Activated naive CD4-positive, alpha-beta T cell treated with anti-CD3 and anti-CD28 coated beads for 36 hours (primary cell): Measurements from ENCODE around the gene TPRG1. TPM values are rescaled to one million over a fixed set of nuclear protein-coding genes. Genes with fewer than 3 reads are reported as not detected.
A peak's percentile ranks its signal among the peaks of the same experiment; 100 is the strongest.
"Not testable (repeated sequence)": the region's sequence is repeated elsewhere in the genome, so short reads cannot be mapped to it uniquely, and the experiment has no call there.

Source experiments
- CTCF ChIA-PET: fragments of 350-600 bp; sonication (Branson Sonifier 250); formaldehyde crosslinking; loops from one replicate; lab custom pipeline; 2021; ENCODE audit warnings: antibody characterized with exemption; lab: Charles Lee
- DNase-seq: peaks from one replicate; pipeline ENCODE4 v3.0.0-alpha.2; 2020
- H3K27ac Mint-ChIP-seq: one replicate; pipeline ENCODE4 v1.8.0; 2021; ENCODE audit warnings: mild to moderate bottlenecking, mixed read lengths
- H3K27me3 Mint-ChIP-seq: one replicate; pipeline ENCODE4 v1.8.0; 2021; ENCODE audit warnings: low read depth, mixed read lengths
- H3K36me3 Mint-ChIP-seq: one replicate; pipeline ENCODE4 v1.8.0; 2021; ENCODE audit warnings: low read depth, mixed read lengths
- H3K4me1 Mint-ChIP-seq: one replicate; pipeline ENCODE4 v1.8.0; 2021; ENCODE audit warnings: low read depth, mixed read lengths
- H3K4me3 Mint-ChIP-seq: one replicate; pipeline ENCODE4 v1.8.0; 2021; ENCODE audit warnings: mild to moderate bottlenecking, moderate library complexity, mixed read lengths
- H3K9me3 Mint-ChIP-seq: one replicate; pipeline ENCODE4 v1.8.0; 2021; ENCODE audit warnings: mixed read lengths
- intact Hi-C: fragments of 100-400 bp; cut with micrococcal nuclease; formaldehyde crosslinking; loops from one replicate; pipeline ENCODE4 v1.15.1; 2023
- total RNA-seq, 2 experiments: library from RNA; stranded (reverse); gene quantifications; one replicate each; pipeline ENCODE4 v1.2.3, GENCODE V29; 2021

The TPRG1 gene
- total RNA-seq, 2 experiments from 2014 or later, result 0.55 to 1.0 TPM

DNA sequence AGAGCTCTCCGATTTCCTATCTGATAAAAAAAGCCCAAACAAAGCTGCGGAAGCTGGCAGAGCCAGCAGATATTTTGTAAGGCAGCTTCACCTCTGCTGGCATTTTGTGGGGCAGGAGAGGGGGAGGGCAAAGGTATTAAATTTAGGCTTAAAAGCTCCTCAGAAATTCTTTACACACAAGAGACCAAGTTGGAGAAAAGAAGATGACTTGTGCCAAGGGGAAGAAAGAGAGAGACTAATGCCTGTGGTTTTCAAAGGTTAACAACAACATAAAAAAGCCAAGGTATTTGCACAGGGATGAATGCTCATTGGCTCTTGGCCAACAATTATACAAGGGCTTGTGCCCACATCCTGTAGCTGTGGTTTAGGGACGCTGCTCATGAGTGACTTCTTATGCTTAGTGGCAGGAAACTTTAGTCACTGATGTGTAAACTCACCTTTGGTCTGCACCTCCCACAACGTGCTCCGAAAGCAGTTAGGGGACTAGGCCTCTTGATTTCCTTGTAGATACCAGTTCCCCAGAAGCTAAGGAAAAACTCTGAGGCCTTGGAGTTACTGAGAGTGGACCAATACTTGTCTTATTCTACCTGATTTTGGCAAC, 152.9 kb downstream of the TPRG1 start:
- Mint-ChIP-seq H3K27ac (peak overlapping the region; percentile 88), H3K9me3 (peaks cover 1% of the 10 kb centered on the region), H3K4me3 (peak overlapping the region; percentile 36), H3K4me1 (peaks cover 56% of the 10 kb centered on the region), H3K27me3 (no peaks in the 10 kb centered on the region), H3K36me3 (no peaks in the 10 kb centered on the region)
- intact Hi-C loops, result loop anchor here (1.0 to 10.0 kb wide), 10 partner anchors 19 to 1585 kb away; no protein-coding TSS in a partner anchor
- CTCF ChIA-PET, result interaction anchor here (0.6 to 1.4 kb wide), 5 partner anchors 20 to 374 kb away, joined by 3 to 6 read pairs (median 3); no protein-coding TSS in a partner anchor
- peak; percentile 95 for DNase-seq

DNA sequence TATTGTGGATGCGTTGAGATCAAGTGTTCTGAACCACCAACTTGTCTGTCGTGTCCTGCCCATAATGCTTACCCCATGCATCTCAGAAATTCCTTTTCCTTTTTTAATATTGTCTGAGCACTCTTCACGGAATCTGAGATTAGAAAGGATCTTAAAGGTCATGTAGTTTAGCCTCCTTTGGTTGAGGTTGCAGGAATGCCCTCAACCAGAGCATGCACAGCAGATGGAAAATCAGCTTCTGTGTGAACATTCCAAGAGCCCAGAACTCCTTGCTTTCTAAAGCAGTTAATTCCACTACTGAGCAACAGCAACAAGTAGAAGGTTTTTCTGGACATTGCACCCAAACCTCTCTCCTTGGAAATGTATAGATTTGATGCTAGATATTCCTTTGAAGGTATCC, 153.7 kb downstream of the TPRG1 start:
- Mint-ChIP-seq H3K27me3 (no peaks in the 10 kb centered on the region), H3K4me1 (peaks cover 62% of the 10 kb centered on the region), H3K9me3 (peaks cover 1% of the 10 kb centered on the region), H3K36me3 (no peaks in the 10 kb centered on the region), H3K4me3 (no peak overlapping the region), H3K27ac (peak overlapping the region; percentile 65)
- CTCF ChIA-PET, result interaction anchor here (1.4 kb wide), 1 partner anchor 53 kb away, joined by 6 read pairs; no protein-coding TSS in a partner anchor
- DNase-seq, result no peak
- intact Hi-C loops, result loop anchor here (1.0 to 10.0 kb wide), 3 partner anchors 204 to 1259 kb away; no protein-coding TSS in a partner anchor

DNA sequence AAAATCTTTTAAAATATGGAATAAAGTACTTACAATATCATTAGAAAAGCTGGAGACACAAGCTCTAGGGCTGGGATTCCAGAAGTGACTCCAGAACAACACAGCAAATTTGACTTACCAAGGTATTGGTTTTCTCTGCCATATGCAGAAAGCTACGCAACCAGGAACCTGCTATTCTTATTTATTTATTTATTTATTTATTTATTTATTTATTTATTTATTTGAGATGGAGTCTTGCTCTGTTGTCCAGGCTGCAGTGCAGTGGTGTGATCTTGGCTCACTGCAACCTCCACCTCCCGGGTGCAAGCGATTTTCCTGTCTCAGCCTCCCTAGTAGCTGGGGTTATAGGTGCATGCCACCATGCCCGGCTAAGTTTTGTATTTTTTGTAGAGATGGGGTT, 157.9 kb downstream of the TPRG1 start:
- not testable (repeated sequence) for H3K4me3 Mint-ChIP-seq, H3K27me3 Mint-ChIP-seq

DNA sequence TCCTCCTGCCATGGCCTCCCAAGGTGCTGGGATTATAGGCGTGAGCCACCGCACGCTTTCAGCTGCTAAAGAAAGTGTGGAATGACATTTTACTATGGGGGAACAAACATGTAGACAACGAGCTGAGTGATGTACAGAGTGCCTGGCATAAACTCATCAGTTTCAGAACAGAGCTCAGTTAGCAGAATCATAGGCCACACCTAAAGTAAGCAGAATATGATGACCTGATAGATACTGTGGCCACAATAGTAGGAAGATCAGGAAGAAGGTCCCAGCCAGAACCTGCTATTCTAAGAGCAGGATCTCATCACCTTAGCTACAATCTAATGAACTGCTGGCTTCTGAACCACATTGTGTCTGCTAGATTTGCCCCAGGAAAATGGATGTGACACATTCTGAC, 158.3 kb downstream of the TPRG1 start:
- no peak for DNase-seq
- intact Hi-C loops, result no loop called here
- CTCF ChIA-PET, result interaction anchor here (1.0 to 1.5 kb wide), 4 partner anchors 27 to 618 kb away, joined by 3 to 6 read pairs (median 4); no protein-coding TSS in a partner anchor
- no peaks in the 10 kb centered on the region for H3K27me3 Mint-ChIP-seq
- no peak overlapping the region for H3K4me3 Mint-ChIP-seq
- H3K4me1 Mint-ChIP-seq, result peaks cover 58% of the 10 kb centered on the region
- no peaks in the 10 kb centered on the region for H3K9me3 Mint-ChIP-seq
- no peak overlapping the region for H3K27ac Mint-ChIP-seq
- peaks cover 1% of the 10 kb centered on the region for H3K36me3 Mint-ChIP-seq

More for the DNA sequence above, 157.9 kb downstream of the TPRG1 start:
- H3K4me1 Mint-ChIP-seq, result peaks cover 62% of the 10 kb centered on the region
- not testable (repeated sequence) for H3K36me3 Mint-ChIP-seq, H3K9me3 Mint-ChIP-seq, H3K27ac Mint-ChIP-seq, DNase-seq
- intact Hi-C loops, result loop anchor here (10.0 kb wide), 2 partner anchors 545 to 1255 kb away; no protein-coding TSS in a partner anchor
- CTCF ChIA-PET, result interaction anchor here (0.6 to 1.5 kb wide), 4 partner anchors 19 to 618 kb away, joined by 3 to 5 read pairs (median 4); no protein-coding TSS in a partner anchor

DNA sequence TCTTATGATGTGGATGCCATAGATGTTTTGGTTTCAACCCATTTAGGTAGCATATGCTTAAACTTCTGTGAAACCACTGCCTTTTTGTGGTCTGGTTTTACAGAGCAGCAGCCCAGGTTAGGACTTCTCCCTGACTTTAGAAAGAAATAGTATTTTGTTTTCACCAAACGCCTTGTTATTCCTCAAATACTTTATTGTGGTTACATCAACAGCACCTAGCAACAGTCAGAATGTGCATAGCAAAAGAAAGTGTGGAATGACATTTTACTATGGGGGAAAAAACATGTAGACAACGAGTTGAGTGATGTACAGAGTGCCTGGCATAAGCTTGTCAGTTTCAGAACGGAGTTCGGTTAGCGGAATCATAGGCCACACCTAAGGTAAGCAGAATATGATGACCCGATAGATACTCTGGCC, 159.2 kb downstream of the TPRG1 start:
- peak overlapping the region; percentile 7 for H3K27ac Mint-ChIP-seq
- DNase-seq, result peak; percentile 47
- intact Hi-C loops, result loop anchor here (1.0 kb wide), 1 partner anchor 26 kb away; no protein-coding TSS in a partner anchor
- no peaks in the 10 kb centered on the region for H3K9me3 Mint-ChIP-seq
- peaks cover 1% of the 10 kb centered on the region for H3K36me3 Mint-ChIP-seq
- peak overlapping the region; percentile 7 for H3K4me3 Mint-ChIP-seq
- no peaks in the 10 kb centered on the region for H3K27me3 Mint-ChIP-seq
- peaks cover 53% of the 10 kb centered on the region for H3K4me1 Mint-ChIP-seq
- CTCF ChIA-PET, result interaction anchor here (1.1 to 1.4 kb wide), 4 partner anchors 9 to 58 kb away, joined by 3 to 6 read pairs (median 4); no protein-coding TSS in a partner anchor

DNA sequence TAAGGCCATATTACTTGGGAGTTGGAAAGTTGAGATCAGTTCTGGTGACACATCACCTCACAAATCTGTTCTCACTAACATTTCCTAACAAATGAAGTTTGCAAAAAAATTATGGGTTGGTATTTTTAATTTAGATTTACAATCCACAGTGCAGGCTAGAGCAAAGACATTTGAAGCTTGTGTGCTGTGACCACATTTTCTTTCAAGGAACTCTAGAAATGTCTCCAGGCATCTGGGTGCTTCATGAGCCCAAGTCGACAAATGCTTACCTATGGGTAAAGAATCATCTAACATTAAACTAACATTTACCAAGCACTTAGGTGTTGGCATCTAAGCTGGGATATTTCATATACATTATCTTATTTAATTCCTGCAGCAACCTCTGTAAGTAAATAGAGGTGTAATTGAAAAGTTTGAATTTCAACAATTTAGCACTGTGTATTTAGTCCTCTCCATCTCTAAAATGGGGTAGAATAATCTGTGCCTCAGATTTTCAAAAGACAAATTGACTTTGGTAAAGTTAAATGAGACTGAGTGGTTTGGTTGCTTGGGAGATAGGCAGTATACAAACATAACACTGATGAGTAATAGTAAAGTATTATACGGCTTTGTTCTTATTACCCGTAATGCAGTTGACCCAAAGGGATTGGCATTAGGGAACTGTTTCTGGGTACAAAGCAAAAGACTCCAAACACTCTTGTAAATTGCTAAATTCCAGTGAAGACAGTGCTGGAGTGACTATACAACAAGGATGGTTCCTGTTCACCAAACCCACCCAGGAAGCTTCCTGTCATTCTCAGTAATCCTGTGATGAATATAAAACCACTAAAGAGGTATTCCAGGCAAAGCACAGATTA, 162.5 kb downstream of the TPRG1 start:
- DNase-seq, result no peak
- CTCF ChIA-PET, result interaction anchor here (0.5 to 1.1 kb wide), 3 partner anchors 46 to 301 kb away, joined by 3 to 4 read pairs (median 4); no protein-coding TSS in a partner anchor
- intact Hi-C loops, result no loop called here
- Mint-ChIP-seq H3K27me3 (no peaks in the 10 kb centered on the region), H3K36me3 (peaks cover 1% of the 10 kb centered on the region), H3K4me1 (peaks cover 34% of the 10 kb centered on the region), H3K4me3 (no peak overlapping the region), H3K9me3 (no peaks in the 10 kb centered on the region), H3K27ac (no peak overlapping the region)

DNA sequence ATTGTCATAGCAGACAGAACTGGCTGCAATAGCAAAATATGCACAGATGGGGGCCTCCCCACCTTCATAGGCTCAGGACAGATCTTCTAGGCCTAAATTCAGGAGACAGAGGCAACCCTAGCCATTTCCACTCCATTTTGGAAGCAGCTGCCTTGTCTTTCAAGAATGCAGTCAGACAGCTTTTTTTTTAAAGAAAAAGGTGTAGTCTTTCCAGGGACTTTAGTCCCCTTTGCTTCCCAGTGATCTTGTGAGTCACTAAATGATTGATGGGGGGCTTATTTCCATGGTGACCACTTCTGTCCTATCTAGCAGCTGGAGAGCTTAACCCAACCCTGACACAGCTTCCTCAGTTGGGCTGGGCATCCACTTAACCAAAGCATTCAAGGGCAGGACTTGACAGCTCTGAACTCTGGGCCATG, 165.9 kb downstream of the TPRG1 start:
- intact Hi-C loops, result no loop called here
- Mint-ChIP-seq H3K36me3 (peaks cover under 1% of the 10 kb centered on the region), H3K4me1 (peaks cover 16% of the 10 kb centered on the region), H3K27me3 (no peaks in the 10 kb centered on the region), H3K9me3 (no peaks in the 10 kb centered on the region), H3K4me3 (no peak overlapping the region), H3K27ac (no peak overlapping the region)
- DNase-seq, result no peak
- CTCF ChIA-PET, result interaction anchor here (0.6 kb wide), 1 partner anchor 623 kb away, joined by 3 read pairs; no protein-coding TSS in a partner anchor

DNA sequence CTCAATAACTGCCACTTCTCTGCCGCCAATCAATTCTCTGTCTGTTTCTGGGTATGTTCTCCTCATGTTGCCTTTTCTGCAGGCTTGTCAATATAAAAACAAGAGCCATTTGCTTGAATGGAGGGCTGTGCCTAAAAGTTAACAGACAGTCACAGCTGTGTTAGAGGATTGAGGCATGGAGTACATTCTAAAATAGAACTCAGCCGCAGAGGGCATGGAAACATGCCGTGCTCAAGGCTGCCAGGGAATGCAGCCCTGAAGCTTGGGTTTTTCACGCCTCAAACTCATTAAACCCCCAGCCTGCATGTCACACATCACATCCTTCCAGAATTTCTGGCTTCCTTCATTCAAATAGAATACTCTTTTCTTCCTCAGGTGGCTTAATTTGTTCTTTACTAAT, 166.6 kb downstream of the TPRG1 start:
- Mint-ChIP-seq H3K36me3 (no peaks in the 10 kb centered on the region), H3K4me1 (peaks cover 13% of the 10 kb centered on the region), H3K27ac (no peak overlapping the region), H3K27me3 (no peaks in the 10 kb centered on the region), H3K9me3 (no peaks in the 10 kb centered on the region), H3K4me3 (no peak overlapping the region)
- CTCF ChIA-PET, result interaction anchor here (0.9 kb wide), 1 partner anchor 65 kb away, joined by 3 read pairs; no protein-coding TSS in a partner anchor
- intact Hi-C loops, result no loop called here
- DNase-seq, result no peak

DNA sequence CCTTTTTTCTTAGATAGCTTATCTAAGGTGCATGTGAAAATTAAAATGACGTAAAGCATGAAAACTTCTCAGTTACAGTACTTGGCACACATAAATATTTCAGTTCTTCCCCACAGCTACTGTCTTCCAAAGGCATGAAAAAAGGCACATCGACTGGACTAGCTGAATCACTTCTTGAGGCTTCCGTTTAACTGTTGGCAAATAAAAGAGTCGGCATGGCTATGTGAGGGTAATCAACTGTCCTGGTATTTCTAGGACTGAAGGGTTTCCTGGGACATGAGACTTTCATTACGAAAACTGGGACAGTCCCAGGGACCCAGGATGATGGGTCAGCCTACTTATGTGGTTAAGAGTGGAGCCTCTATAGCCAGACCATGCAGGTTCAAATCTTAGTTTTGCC, 168.2 kb downstream of the TPRG1 start:
- no peaks in the 10 kb centered on the region for H3K36me3 Mint-ChIP-seq
- no peak overlapping the region for H3K27ac Mint-ChIP-seq
- no peak for DNase-seq
- peaks cover 2% of the 10 kb centered on the region for H3K4me1 Mint-ChIP-seq
- no peak overlapping the region for H3K4me3 Mint-ChIP-seq
- CTCF ChIA-PET, result interaction anchor here (0.5 to 1.8 kb wide), 3 partner anchors 9 to 39 kb away, joined by 3 to 4 read pairs (median 3); no protein-coding TSS in a partner anchor
- intact Hi-C loops, result loop anchor here (5.0 kb wide), 1 partner anchor 607 kb away; no protein-coding TSS in a partner anchor
- H3K27me3 Mint-ChIP-seq, result no peaks in the 10 kb centered on the region
- H3K9me3 Mint-ChIP-seq, result no peaks in the 10 kb centered on the region

DNA sequence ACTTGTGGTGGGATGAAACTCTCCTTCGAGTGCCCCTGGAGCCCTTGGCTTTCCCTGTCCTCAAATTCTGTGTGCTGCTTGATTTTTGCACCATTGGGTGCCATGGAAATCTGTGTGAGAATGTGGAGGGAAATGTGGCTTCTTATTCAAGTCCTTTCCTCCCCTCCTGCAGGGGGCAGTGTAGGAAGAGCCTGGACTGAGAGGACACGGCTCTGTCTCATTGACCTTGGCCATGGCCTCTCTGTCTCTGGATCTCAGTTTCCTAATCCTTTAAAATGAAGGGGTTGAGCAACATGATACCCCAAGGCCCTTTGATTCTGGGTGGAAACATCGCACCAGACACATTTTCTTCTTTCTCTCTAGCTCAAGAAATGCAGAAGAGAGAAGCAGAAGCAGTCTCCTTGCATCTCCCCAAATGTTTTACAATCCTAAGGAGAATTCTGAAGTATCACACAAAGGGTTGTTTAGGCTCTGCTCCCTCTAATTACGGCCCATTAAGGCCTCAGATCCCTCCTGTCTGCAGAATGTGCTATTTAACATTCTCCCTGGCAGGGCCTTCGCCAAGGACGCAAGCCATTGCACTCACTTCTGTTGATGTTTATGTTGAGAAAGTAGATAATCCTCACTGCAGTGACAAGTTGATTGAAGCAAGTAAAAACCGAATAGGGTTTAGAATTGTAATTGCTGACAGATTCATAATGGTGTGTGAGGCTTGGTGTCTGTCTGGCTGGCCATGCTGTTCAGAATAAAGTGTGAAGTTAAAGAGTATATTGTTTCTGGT, 169.1 kb downstream of the TPRG1 start:
- H3K27ac Mint-ChIP-seq, result no peak overlapping the region
- H3K27me3 Mint-ChIP-seq, result no peaks in the 10 kb centered on the region
- peak; percentile 27 for DNase-seq
- H3K9me3 Mint-ChIP-seq, result no peaks in the 10 kb centered on the region
- H3K4me3 Mint-ChIP-seq, result no peak overlapping the region
- H3K36me3 Mint-ChIP-seq, result no peaks in the 10 kb centered on the region
- CTCF ChIA-PET, result interaction anchor here (1.0 kb wide), 1 partner anchor 14 kb away, joined by 3 read pairs; no protein-coding TSS in a partner anchor
- no peaks in the 10 kb centered on the region for H3K4me1 Mint-ChIP-seq
- intact Hi-C loops, result loop anchor here (5.0 kb wide), 1 partner anchor 606 kb away; no protein-coding TSS in a partner anchor

DNA sequence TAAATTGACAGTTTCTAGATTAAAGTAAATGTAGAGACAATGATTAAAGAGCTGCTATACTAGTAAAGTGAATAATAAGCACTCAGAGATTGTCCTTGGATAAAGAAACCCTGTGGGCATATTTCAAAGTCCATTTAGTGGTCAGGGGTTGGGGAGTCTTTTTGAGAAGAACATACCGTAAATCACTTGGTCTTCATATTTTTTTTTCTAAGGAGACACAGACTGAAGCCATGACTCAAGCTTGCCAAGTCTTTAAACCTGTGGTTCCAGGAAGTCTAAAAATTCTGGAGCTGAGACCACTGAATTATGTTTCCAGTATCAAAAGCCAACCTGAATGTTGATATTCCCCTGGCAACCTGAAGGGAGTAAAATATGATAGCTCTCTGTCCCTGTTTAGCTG, 171.0 kb downstream of the TPRG1 start:
- H3K36me3 Mint-ChIP-seq, result no peaks in the 10 kb centered on the region
- intact Hi-C loops, result loop anchor here (5.0 kb wide), 1 partner anchor 604 kb away; no protein-coding TSS in a partner anchor
- CTCF ChIA-PET, result interaction anchor here (0.7 to 1.7 kb wide), 2 partner anchors 13 to 605 kb away, joined by 3 to 5 read pairs; no protein-coding TSS in a partner anchor
- DNase-seq, result no peak
- H3K9me3 Mint-ChIP-seq, result no peaks in the 10 kb centered on the region
- no peak overlapping the region for H3K4me3 Mint-ChIP-seq
- H3K27ac Mint-ChIP-seq, result no peak overlapping the region
- no peaks in the 10 kb centered on the region for H3K27me3 Mint-ChIP-seq
- H3K4me1 Mint-ChIP-seq, result no peaks in the 10 kb centered on the region
